ENCODE results near the gene MBNL1. TPM values are rescaled to one million over a fixed set of nuclear protein-coding genes. Genes with fewer than 3 reads are reported as not detected.

Gene MBNL1
- total and polyA plus RNA-seq, 4 donors = 17.1 to 110 (median 62.3) TPM

DNA sequence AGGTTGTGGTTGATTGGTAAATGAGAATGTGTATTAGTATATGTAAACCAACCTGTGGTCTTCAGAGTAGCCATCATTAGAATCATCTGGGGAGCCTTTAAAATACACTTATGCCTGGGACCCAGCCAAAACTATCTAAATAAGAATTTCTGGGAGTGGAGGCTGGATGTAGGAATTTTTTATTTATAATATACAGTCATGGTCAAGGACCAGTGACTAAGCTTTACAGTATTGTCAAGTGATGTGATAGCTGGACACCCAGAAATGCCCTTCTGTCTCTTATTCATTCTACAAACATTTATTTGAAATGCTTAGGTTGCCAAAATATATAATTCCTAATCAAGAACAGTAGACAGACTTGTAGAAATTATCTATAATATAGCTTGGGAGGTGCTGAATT, 132.2 kb downstream of the MBNL1 start:
- H3K27me3 ChIP-seq (ENCODE audit: control insufficient read depth in 4 of 4, insufficient read depth in 4 of 4, low read length in 3 of 4) = no peaks in the 10 kb centered on the region
- no peaks in the 10 kb centered on the region for H3K9me3 ChIP-seq (ENCODE audit: control insufficient read depth in 4 of 4, low read length in 3 of 4)
- H3K4me3 ChIP-seq (ENCODE audit: low read depth in 1 of 3, low read length in 3 of 3) = no peak overlapping the region
- H3K4me1 ChIP-seq (ENCODE audit: control insufficient read depth in 4 of 4, insufficient read depth in 4 of 4, low read length in 3 of 4) = peaks cover 3 to 22% (median 3%) of the 10 kb centered on the region in 4 donors
- no peak overlapping the region for H3K27ac ChIP-seq (ENCODE audit: low read depth in 1 of 2, low read length in 2 of 2)
- DNase-seq (ENCODE audit: low spot score) = no peak
- TF ChIP-seq NR2F2 (IDR thresholded peaks at IDR 0.05) (no peak), JUND (IDR thresholded peaks at IDR 0.05) (no peak), FOXA1 (IDR thresholded peaks at IDR 0.05) (no peak), HNF4G (IDR thresholded peaks at IDR 0.05) (no peak), SP1 (IDR thresholded peaks at IDR 0.05) (no peak), TAF1 (conservative IDR thresholded peaks at IDR 0.05) (no peak), HNF4A (conservative IDR thresholded peaks at IDR 0.05) (no peak), FOXA2 (IDR thresholded peaks at IDR 0.05) (no peak), GABPA (IDR thresholded peaks at IDR 0.05 in 1 of 2, conservative IDR thresholded peaks at IDR 0.05 in 1 of 2) (no peak), EGR1 (IDR thresholded peaks at IDR 0.05; ENCODE audit: low read depth in 2 of 2) (no peak), YY1 (IDR thresholded peaks at IDR 0.05) (no peak), RXRA (IDR thresholded peaks at IDR 0.05) (no peak), RAD21 (IDR thresholded peaks at IDR 0.05) (no peak)
- TF ChIP-seq, protein P1, sequence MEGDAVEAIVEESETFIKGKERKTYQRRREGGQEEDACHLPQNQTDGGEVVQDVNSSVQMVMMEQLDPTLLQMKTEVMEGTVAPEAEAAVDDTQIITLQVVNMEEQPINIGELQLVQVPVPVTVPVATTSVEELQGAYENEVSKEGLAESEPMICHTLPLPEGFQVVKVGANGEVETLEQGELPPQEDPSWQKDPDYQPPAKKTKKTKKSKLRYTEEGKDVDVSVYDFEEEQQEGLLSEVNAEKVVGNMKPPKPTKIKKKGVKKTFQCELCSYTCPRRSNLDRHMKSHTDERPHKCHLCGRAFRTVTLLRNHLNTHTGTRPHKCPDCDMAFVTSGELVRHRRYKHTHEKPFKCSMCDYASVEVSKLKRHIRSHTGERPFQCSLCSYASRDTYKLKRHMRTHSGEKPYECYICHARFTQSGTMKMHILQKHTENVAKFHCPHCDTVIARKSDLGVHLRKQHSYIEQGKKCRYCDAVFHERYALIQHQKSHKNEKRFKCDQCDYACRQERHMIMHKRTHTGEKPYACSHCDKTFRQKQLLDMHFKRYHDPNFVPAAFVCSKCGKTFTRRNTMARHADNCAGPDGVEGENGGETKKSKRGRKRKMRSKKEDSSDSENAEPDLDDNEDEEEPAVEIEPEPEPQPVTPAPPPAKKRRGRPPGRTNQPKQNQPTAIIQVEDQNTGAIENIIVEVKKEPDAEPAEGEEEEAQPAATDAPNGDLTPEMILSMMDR (IDR thresholded peaks at IDR 0.05; ENCODE audit: low read depth, low read length, missing input control) = no peak
- TF ChIP-seq, protein P2, sequence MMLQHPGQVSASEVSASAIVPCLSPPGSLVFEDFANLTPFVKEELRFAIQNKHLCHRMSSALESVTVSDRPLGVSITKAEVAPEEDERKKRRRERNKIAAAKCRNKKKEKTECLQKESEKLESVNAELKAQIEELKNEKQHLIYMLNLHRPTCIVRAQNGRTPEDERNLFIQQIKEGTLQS (IDR thresholded peaks at IDR 0.05) = no peak
- TF ChIP-seq, protein P3, sequence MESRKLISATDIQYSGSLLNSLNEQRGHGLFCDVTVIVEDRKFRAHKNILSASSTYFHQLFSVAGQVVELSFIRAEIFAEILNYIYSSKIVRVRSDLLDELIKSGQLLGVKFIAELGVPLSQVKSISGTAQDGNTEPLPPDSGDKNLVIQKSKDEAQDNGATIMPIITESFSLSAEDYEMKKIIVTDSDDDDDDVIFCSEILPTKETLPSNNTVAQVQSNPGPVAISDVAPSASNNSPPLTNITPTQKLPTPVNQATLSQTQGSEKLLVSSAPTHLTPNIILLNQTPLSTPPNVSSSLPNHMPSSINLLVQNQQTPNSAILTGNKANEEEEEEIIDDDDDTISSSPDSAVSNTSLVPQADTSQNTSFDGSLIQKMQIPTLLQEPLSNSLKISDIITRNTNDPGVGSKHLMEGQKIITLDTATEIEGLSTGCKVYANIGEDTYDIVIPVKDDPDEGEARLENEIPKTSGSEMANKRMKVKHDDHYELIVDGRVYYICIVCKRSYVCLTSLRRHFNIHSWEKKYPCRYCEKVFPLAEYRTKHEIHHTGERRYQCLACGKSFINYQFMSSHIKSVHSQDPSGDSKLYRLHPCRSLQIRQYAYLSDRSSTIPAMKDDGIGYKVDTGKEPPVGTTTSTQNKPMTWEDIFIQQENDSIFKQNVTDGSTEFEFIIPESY (IDR thresholded peaks at IDR 0.05) = no peak
- TF ChIP-seq, protein P4, sequence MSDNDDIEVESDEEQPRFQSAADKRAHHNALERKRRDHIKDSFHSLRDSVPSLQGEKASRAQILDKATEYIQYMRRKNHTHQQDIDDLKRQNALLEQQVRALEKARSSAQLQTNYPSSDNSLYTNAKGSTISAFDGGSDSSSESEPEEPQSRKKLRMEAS (IDR thresholded peaks at IDR 0.05) = no peak
- TF ChIP-seq, protein P5, sequence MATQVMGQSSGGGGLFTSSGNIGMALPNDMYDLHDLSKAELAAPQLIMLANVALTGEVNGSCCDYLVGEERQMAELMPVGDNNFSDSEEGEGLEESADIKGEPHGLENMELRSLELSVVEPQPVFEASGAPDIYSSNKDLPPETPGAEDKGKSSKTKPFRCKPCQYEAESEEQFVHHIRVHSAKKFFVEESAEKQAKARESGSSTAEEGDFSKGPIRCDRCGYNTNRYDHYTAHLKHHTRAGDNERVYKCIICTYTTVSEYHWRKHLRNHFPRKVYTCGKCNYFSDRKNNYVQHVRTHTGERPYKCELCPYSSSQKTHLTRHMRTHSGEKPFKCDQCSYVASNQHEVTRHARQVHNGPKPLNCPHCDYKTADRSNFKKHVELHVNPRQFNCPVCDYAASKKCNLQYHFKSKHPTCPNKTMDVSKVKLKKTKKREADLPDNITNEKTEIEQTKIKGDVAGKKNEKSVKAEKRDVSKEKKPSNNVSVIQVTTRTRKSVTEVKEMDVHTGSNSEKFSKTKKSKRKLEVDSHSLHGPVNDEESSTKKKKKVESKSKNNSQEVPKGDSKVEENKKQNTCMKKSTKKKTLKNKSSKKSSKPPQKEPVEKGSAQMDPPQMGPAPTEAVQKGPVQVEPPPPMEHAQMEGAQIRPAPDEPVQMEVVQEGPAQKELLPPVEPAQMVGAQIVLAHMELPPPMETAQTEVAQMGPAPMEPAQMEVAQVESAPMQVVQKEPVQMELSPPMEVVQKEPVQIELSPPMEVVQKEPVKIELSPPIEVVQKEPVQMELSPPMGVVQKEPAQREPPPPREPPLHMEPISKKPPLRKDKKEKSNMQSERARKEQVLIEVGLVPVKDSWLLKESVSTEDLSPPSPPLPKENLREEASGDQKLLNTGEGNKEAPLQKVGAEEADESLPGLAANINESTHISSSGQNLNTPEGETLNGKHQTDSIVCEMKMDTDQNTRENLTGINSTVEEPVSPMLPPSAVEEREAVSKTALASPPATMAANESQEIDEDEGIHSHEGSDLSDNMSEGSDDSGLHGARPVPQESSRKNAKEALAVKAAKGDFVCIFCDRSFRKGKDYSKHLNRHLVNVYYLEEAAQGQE (IDR thresholded peaks at IDR 0.05) = no peak
- H3K36me3 ChIP-seq (ENCODE audit: control insufficient read depth in 4 of 4, insufficient read depth in 3 of 4, low read depth in 1 of 4, low read length in 3 of 4) = no peaks in the 10 kb centered on the region
- no peak overlapping the region for H3K9ac ChIP-seq (ENCODE audit: low read depth in 1 of 2, low read length in 2 of 2)

Data from liver (tissue), 9 donors.